Measurements from ENCODE around the gene TMEM151A.

The TMEM151A gene

DNA sequence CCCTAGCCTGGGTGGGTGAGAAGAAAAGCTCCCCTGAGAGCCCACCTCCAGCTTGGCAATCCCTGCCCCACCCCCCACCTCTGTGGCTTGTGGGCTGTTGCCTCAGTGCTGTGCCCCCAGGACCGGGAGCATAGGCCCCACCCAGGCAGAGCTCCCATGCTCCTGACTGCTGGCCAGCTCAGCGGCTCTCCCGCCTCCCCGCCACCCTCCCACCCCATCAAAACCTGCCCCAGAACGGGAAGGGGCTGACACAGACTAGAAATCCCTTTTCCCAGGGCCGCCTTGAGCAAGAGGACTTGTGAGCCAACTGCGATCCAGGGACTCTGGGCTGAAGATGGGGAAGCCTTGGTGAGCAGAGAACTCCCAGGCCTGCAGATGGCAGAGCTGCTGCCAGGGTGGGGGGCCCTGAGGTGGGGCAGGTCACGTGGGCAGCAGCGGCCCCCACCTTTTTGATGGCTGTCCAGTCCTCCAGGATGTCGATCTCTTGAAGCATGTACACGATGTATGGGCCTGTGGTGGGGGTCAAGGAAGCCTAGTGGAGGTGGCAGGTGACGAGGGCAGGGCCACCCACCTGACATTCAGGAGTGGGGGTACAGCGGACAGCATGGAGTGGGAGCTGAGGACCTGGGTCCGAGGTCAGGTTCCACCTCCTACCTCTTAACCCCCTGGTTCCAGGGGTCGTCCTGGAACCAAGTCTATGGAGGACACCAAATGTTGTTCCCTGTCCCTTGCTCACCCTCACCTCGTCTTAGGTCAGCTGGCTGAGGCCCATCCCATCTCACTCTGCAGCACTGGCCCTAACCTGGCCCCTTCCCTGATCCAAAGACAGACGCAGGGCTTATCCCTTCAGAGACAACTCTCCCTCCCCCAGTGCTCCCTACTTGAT, 46.8 kb downstream of the TMEM151A start:
- no peak for DNase-seq

DNA sequence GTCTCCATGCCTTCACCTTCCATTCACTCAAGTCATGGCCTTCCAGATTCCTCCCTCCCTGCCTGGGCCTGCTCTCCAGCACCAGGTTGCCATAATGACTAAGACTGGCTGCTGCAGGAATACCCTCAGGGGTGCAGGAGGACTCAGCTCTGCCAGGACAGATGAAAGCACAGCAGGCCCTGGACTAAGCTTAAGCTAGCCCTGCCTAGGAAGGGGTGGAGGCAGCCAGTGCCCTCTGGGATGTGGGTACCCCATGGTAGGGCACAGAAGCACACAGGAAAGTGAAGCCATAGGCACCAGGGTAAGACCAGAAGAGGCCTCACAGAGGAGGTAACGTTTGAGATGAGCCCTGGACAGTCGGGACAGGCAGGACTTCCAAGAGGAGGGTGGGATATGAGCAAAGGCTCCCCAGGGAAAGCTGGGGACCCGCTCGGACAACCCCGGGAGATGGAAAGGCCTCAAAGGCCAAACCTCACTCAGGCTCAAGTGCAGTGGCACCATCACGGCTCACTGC, 47.5 kb downstream of the TMEM151A start:
- DNase-seq, result no peak

DNA sequence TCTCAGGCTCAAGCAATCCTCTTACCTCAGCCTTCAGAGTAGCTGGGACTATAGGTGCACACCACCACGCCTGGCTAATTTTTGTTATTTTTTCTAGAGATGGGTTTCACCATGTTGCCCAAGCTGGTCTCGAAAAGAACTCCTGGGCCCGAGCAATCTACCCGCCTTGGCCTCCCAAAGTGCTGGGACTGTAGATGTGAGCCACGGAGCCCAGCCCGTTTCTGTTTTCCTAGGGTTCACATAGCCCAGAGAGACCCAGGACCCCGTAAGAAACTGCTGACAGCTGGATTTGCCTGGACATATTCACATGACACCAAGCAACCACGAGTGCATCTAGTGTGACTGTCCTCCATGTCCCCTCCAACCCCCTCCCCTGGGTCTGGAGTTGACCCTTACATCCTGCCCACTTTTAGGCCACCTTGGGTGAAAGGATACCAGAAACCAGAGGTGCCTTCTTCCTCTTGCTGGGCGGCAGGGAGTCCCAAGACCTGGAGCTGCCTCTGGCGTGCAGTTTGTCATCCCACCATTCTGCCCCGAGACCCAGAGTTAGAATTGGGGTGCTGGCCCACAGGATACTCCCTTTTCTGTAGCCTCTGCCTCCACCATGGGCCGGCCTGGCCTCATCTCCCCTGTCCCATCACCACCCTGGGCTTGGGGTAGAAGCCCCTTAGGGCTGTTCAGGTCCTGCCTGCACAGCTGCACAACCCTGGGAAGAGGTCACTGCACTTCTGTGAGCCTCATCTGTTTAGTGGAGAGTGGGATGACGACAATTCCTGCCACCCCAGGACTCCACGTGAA, 48.2 kb downstream of the TMEM151A start:
- no peak for DNase-seq

DNA sequence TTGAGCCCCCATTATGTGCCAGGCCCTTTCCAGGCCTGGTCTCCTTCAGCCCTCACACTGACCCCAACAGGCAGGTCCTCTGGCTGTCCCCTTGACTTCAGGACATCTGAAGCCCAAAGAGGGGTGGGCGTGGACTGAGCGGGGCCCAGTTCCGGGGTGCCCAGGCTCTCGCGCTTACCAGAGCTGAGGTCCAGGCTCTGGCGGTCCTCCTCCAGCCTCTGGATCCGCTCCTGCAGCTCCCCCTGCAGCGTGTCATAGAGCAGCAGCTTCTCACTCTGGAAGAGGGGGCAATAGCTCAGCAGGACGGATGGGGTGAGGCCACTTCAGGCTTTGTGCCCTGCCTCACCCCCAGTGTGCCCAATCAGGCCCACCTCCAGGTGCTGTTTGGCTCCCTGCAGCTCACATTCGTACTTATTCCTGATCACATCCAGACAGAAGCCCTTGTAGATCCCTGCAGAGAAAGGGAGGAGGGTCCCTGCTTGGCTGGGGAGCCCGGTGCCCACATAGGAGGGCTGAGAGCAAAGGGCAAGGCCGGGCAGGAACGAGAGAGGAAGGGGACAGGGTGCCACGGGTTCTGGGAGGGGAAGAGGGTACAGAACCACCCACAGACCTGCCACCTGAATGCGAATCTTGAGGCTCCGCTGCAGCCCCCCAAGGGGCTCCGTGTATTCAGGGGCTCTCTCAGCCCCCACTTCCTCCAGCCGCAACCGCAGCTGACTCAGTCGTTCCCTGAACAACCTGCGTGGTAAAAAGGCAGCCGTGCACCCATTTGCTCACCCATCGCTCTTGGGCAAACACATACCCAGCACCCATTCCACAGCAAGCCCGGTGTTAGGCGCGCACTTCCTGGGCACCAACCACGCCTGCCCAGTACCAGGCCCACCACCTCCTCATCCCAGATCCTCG, 49.2 kb downstream of the TMEM151A start:
- no peak for DNase-seq

DNA sequence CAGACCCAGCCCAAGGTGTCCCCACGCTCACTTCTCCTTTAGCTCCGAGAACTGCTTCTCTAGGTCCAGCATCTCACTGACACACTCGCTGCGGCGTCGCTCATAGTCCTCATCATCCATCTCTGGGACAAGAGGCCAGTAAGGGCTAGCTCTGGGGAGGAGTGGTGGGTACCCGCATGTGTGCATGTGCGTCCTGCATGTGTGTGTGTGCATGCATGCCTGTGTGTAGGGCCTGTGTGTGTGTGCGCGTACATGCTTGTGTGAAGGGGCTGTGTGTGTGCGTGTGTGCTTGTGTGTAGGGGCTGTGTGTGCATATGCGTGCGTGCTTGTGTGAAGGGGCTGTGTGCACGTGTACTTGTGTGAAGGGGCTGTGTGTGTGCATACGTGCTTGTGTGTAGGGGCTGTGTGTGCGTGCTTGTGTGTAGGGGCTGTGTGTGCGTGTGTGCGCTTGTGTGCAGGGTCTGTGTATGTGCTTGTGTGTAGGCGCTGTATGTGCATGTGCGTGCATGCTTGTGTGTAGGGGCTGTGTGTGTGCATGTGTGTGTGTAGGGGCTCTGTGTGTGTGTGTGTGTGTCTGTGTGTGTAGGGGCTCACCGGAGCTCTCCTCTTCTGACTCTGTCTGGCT, 49.9 kb downstream of the TMEM151A start:
- DNase-seq, result no peak

DNA sequence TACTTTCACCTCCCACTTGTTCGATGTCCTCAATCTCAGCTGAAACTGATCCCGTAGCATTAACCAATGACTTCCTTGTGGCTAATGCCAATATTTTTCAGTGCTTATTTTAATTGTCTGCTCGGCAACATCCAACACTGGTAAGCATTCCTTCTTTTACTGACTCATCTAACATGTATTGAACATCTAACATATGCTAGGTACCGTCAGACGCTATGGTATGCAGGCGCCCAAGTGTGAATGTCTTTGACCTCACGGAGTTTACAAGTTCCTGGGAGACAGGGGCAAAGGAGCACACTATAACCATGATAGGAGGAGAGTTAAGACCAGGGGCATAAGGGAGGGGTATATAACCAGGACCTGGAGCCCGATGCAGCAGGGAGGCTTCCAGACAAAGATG, 51.5 kb downstream of the TMEM151A start:
- DNase-seq, result no peak

DNA sequence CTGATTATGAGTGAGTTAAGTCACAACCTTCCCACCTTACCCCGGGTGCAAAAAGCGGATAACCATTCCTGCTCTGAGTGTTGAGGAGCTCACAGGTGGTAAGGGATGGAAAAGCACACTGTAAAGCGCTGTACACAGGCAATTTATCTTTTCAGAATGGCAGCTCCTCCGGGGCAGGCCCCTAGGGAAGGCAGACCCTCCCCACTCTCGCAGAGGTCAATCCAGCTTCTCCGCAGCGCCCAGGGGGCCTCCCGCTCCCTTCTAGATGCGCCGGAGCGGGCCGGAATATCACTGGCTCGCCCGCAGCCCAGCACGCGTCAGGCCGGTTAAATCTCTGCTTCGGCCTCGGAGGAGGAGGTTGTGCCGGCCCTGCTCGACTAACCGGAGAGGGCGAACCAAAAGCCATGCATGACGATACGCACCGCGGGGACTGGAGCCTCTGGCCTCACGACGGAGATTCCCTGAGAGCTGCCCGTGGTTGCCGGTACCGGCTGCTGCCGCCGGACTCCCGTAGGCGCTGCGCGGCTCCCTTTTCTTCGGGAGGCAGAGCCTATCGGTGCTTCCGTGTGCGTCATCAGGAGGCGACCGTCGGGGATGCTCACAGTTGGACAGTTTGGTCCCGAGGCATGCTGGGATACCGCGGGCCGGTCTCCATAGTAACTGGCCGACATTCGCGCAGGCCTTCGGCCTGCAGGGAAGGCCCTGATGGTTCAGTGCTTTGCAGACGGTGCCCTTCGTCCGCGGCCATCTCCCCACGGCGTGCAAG, 53.0 kb downstream of the TMEM151A start, which contains the start of gene BRMS1:
BRMS1 (minus strand) TSS at position 555 of the 766 bp plus-strand sequence. CDS start 2,870 bp downstream, outside the sequence.
- peak; percentile 88 to 97 (median 93) for DNase-seq

DNA sequence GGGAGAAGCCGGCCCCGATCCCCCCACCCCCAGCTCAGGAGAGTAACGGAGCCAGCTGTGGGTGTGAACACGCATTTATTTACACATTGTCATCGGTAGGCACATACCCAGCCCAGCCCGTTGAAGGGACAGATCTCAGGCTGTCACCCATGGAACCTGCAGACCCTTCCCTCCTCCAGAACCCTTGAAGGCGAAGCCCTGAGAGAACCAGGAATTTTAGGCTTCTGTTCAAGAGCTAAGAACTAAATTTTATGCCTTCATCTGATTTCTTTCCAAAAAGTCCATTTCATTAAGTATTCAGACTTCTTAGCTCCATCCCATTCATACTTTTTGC, 53.6 kb downstream of the TMEM151A start:
- no peak for DNase-seq
